ENCODE data around the gene CDH4.

DNA sequence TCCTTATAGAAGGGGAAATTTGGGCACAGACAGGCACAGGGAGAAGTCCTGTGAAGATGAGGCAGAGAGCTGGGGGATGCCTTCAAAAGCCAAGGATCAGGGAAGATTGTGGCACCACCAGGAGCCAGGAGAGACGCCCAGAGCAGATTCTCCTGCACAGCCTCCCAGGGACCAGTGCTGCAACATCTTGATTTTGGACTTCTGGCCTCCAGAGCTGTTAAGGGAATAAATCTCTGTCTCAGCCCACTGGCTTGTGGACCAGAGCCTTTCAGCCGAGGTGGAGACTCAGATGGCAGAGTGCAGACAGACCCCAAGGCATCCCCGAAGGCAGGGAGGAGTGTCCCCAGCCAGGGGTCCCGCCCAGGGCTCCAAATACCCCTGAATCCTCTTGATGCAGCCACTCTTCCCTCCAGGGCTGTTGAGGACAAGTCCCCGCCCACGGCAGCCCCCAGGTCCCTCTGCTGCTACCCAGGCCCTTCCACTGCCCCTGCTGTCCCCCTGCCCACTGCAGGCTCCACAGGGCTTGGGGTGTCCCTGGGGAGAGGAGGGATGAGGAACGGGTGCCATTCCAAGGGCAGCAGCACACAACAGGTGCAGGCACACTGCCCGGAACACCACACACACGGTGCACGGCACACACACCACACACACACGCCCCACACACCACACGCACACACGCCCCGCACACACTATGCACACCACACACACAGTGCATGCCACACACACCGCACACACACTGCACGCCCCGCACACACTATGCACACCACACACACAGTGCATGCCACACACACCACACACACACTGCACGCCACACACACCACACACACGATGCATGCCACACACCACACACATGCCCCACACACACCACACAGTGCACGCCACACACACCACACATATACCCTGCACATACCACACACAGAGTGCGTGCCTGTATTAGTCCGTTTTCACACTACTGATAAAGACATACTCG lies 502.2 kb downstream of the CDH4 start:
- TF ChIP-seq, protein P1, sequence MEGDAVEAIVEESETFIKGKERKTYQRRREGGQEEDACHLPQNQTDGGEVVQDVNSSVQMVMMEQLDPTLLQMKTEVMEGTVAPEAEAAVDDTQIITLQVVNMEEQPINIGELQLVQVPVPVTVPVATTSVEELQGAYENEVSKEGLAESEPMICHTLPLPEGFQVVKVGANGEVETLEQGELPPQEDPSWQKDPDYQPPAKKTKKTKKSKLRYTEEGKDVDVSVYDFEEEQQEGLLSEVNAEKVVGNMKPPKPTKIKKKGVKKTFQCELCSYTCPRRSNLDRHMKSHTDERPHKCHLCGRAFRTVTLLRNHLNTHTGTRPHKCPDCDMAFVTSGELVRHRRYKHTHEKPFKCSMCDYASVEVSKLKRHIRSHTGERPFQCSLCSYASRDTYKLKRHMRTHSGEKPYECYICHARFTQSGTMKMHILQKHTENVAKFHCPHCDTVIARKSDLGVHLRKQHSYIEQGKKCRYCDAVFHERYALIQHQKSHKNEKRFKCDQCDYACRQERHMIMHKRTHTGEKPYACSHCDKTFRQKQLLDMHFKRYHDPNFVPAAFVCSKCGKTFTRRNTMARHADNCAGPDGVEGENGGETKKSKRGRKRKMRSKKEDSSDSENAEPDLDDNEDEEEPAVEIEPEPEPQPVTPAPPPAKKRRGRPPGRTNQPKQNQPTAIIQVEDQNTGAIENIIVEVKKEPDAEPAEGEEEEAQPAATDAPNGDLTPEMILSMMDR (conservative IDR thresholded peaks at IDR 0.05), result no peak
- no peak for TF ChIP-seq ZFX (IDR thresholded peaks at IDR 0.05)

Data from C4-2B (cell line).